Measurements from ENCODE around the gene SDF2. TPM values are rescaled to one million over a fixed set of nuclear protein-coding genes. Genes with fewer than 3 reads are reported as not detected.

Gene SDF2
- total and polyA plus RNA-seq, 5 donors, result 29.9 to 38.8 (median 30.6) TPM

DNA sequence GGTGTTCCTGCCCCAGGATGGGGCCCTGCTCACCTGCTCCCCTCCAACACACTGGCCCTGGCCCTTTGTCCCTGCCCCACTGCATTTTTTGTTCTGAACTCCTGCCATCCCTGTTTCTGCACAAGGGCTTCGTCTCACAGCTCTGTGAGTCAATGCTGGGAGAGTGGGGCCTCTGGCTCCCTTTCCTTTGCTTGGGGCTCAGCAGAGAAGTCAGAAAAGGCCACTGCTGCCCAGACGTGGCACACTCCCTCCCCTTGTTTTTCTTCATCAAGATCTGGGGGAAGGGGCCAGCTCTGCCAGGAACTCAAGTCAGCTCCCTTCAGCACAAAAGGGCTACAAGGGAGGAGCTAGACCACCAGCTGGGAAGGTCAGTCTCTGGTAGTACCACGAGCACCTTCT is 41.0 kb upstream of the SDF2 start:
- DNase-seq (peak in 1 of 3 donors; percentile 9), ATAC-seq (no peak)
- Histone ChIP-seq H3K4me1 (ENCODE audit: control insufficient read depth, insufficient read depth, low read length) (no peaks in the 10 kb centered on the region), H3K27ac (ENCODE audit: low read length) (no peak overlapping the region), H3K9me3 (ENCODE audit: control insufficient read depth, low read length) (no peaks in the 10 kb centered on the region), H3K27me3 (ENCODE audit: control insufficient read depth, insufficient read depth) (no peaks in the 10 kb centered on the region), H3K4me3 (ENCODE audit: low read length) (no peak overlapping the region)
- WGBS, result 72% methylated on average over 3 of the region's 3 CpGs
- intact Hi-C loops (cut with DNase I), result no loop called here

DNA sequence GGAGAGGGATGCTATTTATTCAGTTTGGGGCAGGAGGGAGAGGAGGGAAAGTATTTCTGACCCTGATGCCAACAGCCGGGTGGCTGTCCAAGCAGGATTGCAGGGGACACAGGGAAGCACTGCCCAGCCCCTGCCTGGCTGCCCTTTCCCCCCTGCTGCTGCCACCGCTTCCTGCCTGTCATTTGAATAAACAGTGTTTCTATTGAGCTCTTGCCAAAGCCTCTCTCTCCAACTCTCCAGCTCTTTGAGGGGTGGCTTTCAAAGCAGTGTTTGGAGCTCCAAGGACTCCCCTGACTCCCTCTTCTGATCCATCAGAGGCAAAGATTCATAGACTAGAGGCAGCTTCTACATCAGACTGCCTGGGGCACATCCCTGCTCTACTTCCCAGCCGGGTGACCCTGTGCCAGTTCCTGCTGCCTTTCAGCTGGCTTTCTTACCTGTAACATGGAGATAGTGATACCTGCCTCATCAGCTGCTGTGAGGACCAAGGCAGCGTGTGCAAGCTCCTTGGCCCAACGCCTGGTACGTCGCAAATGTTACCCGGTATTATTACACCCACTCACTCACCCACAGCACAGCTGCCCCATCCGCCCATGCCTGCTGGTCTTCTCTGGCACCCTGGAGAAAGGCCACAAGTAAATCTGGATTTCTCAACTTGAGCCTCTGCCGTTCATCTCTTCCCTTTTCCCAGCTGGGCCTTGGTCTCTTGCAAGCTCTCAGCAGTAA is 40.5 kb upstream of the SDF2 start:
- no peaks in the 10 kb centered on the region for H3K4me1 ChIP-seq (ENCODE audit: control insufficient read depth, insufficient read depth, low read length)
- no peak overlapping the region for H3K27ac ChIP-seq (ENCODE audit: low read length)
- DNase-seq (no peak), ATAC-seq (no peak)
- H3K9me3 ChIP-seq (ENCODE audit: control insufficient read depth, low read length), result no peaks in the 10 kb centered on the region
- H3K27me3 ChIP-seq (ENCODE audit: control insufficient read depth, insufficient read depth), result no peaks in the 10 kb centered on the region
- intact Hi-C loops (cut with DNase I), result no loop called here
- H3K4me3 ChIP-seq (ENCODE audit: low read length), result no peak overlapping the region
- 68% methylated on average over 10 of the region's 10 CpGs for WGBS

- H3K4me3 ChIP-seq (ENCODE audit: low read length), result no peak overlapping the region
- WGBS, result 90% methylated on average over 10 of the region's 10 CpGs
Observed at GRCh38 chr17:28700830-28701492, 39.3 kb upstream of the SDF2 start.

GRCh38 chr17:28700278-28700677 is 38.6 kb upstream of the SDF2 start:
- Histone ChIP-seq H3K4me3 (ENCODE audit: low read length) (no peak overlapping the region), H3K4me1 (ENCODE audit: control insufficient read depth, insufficient read depth, low read length) (no peaks in the 10 kb centered on the region), H3K27me3 (ENCODE audit: control insufficient read depth, insufficient read depth) (no peaks in the 10 kb centered on the region), H3K27ac (ENCODE audit: low read length) (no peak overlapping the region), H3K9me3 (ENCODE audit: control insufficient read depth, low read length) (no peaks in the 10 kb centered on the region)
- DNase-seq (no peak), ATAC-seq (no peak)
- intact Hi-C loops (cut with DNase I), result no loop called here
- WGBS, result 89% methylated on average over 8 of the region's 8 CpGs

More at GRCh38 chr17:28700830-28701492, 39.3 kb upstream of the SDF2 start:
- no peaks in the 10 kb centered on the region for H3K9me3 ChIP-seq (ENCODE audit: control insufficient read depth, low read length)
- ATAC-seq (no peak), DNase-seq (no peak)
- no peaks in the 10 kb centered on the region for H3K4me1 ChIP-seq (ENCODE audit: control insufficient read depth, insufficient read depth, low read length)
- intact Hi-C loops (cut with DNase I), result no loop called here
- no peak overlapping the region for H3K27ac ChIP-seq (ENCODE audit: low read length)
- H3K27me3 ChIP-seq (ENCODE audit: control insufficient read depth, insufficient read depth), result no peaks in the 10 kb centered on the region

GRCh38 chr17:28698253-28698941 is 36.7 kb upstream of the SDF2 start:
- intact Hi-C loops (cut with DNase I), result no loop called here
- Histone ChIP-seq H3K27me3 (ENCODE audit: control insufficient read depth, insufficient read depth) (no peaks in the 10 kb centered on the region), H3K4me3 (ENCODE audit: low read length) (no peak overlapping the region), H3K9me3 (ENCODE audit: control insufficient read depth, low read length) (no peaks in the 10 kb centered on the region), H3K27ac (ENCODE audit: low read length) (no peak overlapping the region), H3K4me1 (ENCODE audit: control insufficient read depth, insufficient read depth, low read length) (no peaks in the 10 kb centered on the region)
- WGBS, result 91% methylated on average over 6 of the region's 6 CpGs
- no peak for ATAC-seq
- no peak for DNase-seq

GRCh38 chr17:28693869-28694268 is 32.2 kb upstream of the SDF2 start:
- H3K27me3 ChIP-seq (ENCODE audit: control insufficient read depth, insufficient read depth), result no peaks in the 10 kb centered on the region
- no peaks in the 10 kb centered on the region for H3K4me1 ChIP-seq (ENCODE audit: control insufficient read depth, insufficient read depth, low read length)
- no peak for DNase-seq
- no peak overlapping the region for H3K27ac ChIP-seq (ENCODE audit: low read length)
- intact Hi-C loops (cut with DNase I), result no loop called here
- no peak overlapping the region for H3K4me3 ChIP-seq (ENCODE audit: low read length)
- H3K9me3 ChIP-seq (ENCODE audit: control insufficient read depth, low read length), result no peaks in the 10 kb centered on the region
- 97% methylated on average over 1 of the region's 1 CpG for WGBS
- ATAC-seq, result no peak

- Histone ChIP-seq H3K27ac (ENCODE audit: low read length) (no peak overlapping the region), H3K4me1 (ENCODE audit: control insufficient read depth, insufficient read depth, low read length) (no peaks in the 10 kb centered on the region), H3K9me3 (ENCODE audit: control insufficient read depth, low read length) (no peaks in the 10 kb centered on the region), H3K27me3 (ENCODE audit: control insufficient read depth, insufficient read depth) (no peaks in the 10 kb centered on the region), H3K4me3 (ENCODE audit: low read length) (no peak overlapping the region)
- ATAC-seq, result no peak
- DNase-seq, result no peak
- WGBS, result 96% methylated on average over 3 of the region's 3 CpGs
- intact Hi-C loops (cut with DNase I), result no loop called here
Observed at GRCh38 chr17:28689011-28689410, 27.3 kb upstream of the SDF2 start.

DNA sequence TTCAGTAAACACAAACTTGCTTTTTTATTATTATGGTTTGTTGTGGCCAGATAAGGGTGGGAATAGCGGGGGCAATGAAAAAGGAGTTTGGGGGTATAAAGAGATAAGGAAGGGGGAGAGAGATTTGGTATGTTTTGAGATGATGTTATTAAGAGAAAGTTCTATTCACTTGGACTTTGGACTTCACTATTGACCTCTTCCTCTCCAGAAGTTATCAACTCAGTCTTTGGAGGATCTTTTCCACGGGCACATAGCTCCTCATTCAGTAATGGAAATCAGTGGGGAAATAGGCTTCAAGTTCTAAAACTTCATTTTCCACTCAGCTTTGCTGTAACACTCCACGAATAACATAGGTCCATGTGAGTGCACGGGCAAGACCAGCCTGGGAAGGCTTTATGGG is 26.8 kb upstream of the SDF2 start:
- Histone ChIP-seq H3K4me1 (ENCODE audit: control insufficient read depth, insufficient read depth, low read length) (no peaks in the 10 kb centered on the region), H3K9me3 (ENCODE audit: control insufficient read depth, low read length) (no peaks in the 10 kb centered on the region), H3K4me3 (ENCODE audit: low read length) (no peak overlapping the region), H3K27ac (ENCODE audit: low read length) (no peak overlapping the region), H3K27me3 (ENCODE audit: control insufficient read depth, insufficient read depth) (no peaks in the 10 kb centered on the region)
- 93% methylated on average over 4 of the region's 4 CpGs for WGBS
- intact Hi-C loops (cut with DNase I), result no loop called here
- ATAC-seq (no peak), DNase-seq (no peak)

GRCh38 chr17:28686296-28686695 is 24.6 kb upstream of the SDF2 start:
- no peak overlapping the region for H3K4me3 ChIP-seq (ENCODE audit: low read length)
- WGBS, result 86% methylated on average over 4 of the region's 4 CpGs
- no peak for DNase-seq
- ATAC-seq, result no peak
- no peaks in the 10 kb centered on the region for H3K4me1 ChIP-seq (ENCODE audit: control insufficient read depth, insufficient read depth, low read length)
- no peaks in the 10 kb centered on the region for H3K9me3 ChIP-seq (ENCODE audit: control insufficient read depth, low read length)
- intact Hi-C loops (cut with DNase I), result no loop called here
- no peaks in the 10 kb centered on the region for H3K27me3 ChIP-seq (ENCODE audit: control insufficient read depth, insufficient read depth)
- H3K27ac ChIP-seq (ENCODE audit: low read length), result no peak overlapping the region

DNA sequence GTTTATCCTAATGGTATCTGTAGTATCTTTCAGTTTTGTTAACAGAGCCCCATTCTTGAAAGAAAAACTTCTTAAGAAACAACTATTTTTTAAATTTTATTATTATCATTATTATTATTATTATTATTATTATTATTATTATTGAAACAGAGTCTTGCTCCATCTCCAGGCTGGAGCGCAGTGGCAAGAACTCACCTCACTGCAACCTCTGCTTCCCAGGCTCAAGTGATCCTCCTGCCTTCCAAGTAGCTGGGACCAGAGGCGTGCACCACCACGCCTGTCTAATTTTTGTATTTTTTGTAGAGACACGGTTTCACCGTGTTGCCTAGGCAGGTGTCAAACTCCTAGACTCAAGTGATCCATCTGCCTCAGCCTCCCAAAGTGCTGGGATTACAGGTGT is 23.7 kb upstream of the SDF2 start:
- intact Hi-C loops (cut with DNase I), result no loop called here
- H3K4me3 ChIP-seq (ENCODE audit: low read length), result no peak overlapping the region
- H3K27ac ChIP-seq (ENCODE audit: low read length), result no peak overlapping the region
- no peak for DNase-seq
- no peaks in the 10 kb centered on the region for H3K27me3 ChIP-seq (ENCODE audit: control insufficient read depth, insufficient read depth)
- no peak for ATAC-seq
- H3K4me1 ChIP-seq (ENCODE audit: control insufficient read depth, insufficient read depth, low read length), result no peaks in the 10 kb centered on the region
- H3K9me3 ChIP-seq (ENCODE audit: control insufficient read depth, low read length), result no peaks in the 10 kb centered on the region
- WGBS, result 89% methylated on average over 5 of the region's 5 CpGs

GRCh38 chr17:28684963-28685362 is 23.3 kb upstream of the SDF2 start:
- ATAC-seq, result peak; percentile 44 to 54
- peak in 1 of 3 donors; percentile 65 for DNase-seq
- Histone ChIP-seq H3K27me3 (ENCODE audit: control insufficient read depth, insufficient read depth) (no peaks in the 10 kb centered on the region), H3K4me1 (ENCODE audit: control insufficient read depth, insufficient read depth, low read length) (no peaks in the 10 kb centered on the region), H3K27ac (ENCODE audit: low read length) (no peak overlapping the region), H3K9me3 (ENCODE audit: control insufficient read depth, low read length) (no peaks in the 10 kb centered on the region), H3K4me3 (ENCODE audit: low read length) (no peak overlapping the region)
- WGBS, result 22% methylated on average over 3 of the region's 3 CpGs
- intact Hi-C loops (cut with DNase I), result no loop called here
